Pancreas (tissue), 10 donors: ENCODE measurements around the gene SGPP1. TPM values are rescaled to one million over a fixed set of nuclear protein-coding genes. Genes with fewer than 3 reads are reported as not detected.

Experiments
- ATAC-seq, 4 donors: fragments of 200-7000 bp; cut with Tn5 transposase; one replicate each; pipeline versions ENCODE4 v1.8.0 to v1.9.1; 2020; ENCODE audit warnings: mild to moderate bottlenecking in 4 of 4, moderate library complexity in 4 of 4
- DNase-seq, 6 donors: peaks; one replicate each; pipeline ENCODE4 v3.0.0-alpha.2; 2020
- FAIRE-seq: peaks from 2 replicates; lab custom pipeline; 2012; peaks lifted over from hg19 to GRCh38; lab: Jason Lieb, UNC
- H3K27ac ChIP-seq, 4 donors: fragments of 200-600 bp; sonication (generic); 1 replicate in 3 of 4; 2 replicates in 1 of 4; pipeline versions ENCODE4 v1.5.0 to v1.8.0; 2020
- H3K27me3 ChIP-seq, 4 donors: fragments of 200-600 bp; one replicate each; pipeline ENCODE4 v1.8.0; 2021
- H3K36me3 ChIP-seq, 3 donors: fragments of 200-600 bp; sonication (generic) in 1 of 3; one replicate each; pipeline versions ENCODE4 v1.5.0 to v1.8.0; 2020 to 2021
- H3K4me1 ChIP-seq, 3 donors: fragments of 200-600 bp; one replicate each; pipeline ENCODE4 v1.8.0; 2021
- H3K4me3 ChIP-seq, 4 donors: fragments of 200-600 bp; sonication (generic) in 2 of 4; one replicate each; pipeline versions ENCODE4 v1.5.0 to v1.8.0; 2020 to 2021
- H3K9me3 ChIP-seq, 4 donors: fragments of 200-600 bp; one replicate each; pipeline ENCODE4 v1.8.0; 2021
- WGBS, 2 donors: extraction: QIAGEN DNeasy Blood & Tissue Kit; methylation state at CpG; one replicate each; pipeline ENCODE4 v1.1.7; 2013; 5-methylcytosine and 5-hydroxymethylcytosine counted together
- intact Hi-C, 3 donors: fragments of 100-400 bp; cut with DNase I; formaldehyde crosslinking; loops; one replicate each; pipeline versions ENCODE4 v1.11.1 to v1.14.2; 2022
- polyA plus RNA-seq, 2 donors: library from polyadenylated mRNA; stranded (reverse); fragments of 200-250 nt; gene quantifications; one replicate each; pipeline ENCODE4 v1.2.3, GENCODE V29; 2013
- total RNA-seq, 6 donors: library from RNA; stranded (reverse); fragmentation: NEBNext Ultra II Directional in 4 of 6; extraction: Animal tissue kit (Norgen Biotek cat#: 25700) in 4 of 6; gene quantifications; one replicate each; pipeline versions ENCODE4 v1.2.1 to v1.2.4, GENCODE V29; 2021 to 2023
- TF ChIP-seq, protein P1 (sequence below), 4 donors: fragments of 200-600 bp; sonication (generic) in 3 of 4; IDR thresholded peaks; one replicate each; pipeline versions ENCODE4 v1.5.0 to v1.8.0; 2021; ENCODE audit warnings: antibody characterized with exemption in 4 of 4
- donor health status: healthy with polysubstance abuse.
- donor health status: DM: no; HTN: no; CAD: no; lungs with moderate emphysema.
- donor health status: DM: no; HTN: no; CAD: no.
- donor health status: control.
- donor health status: control.
- donor health status: Bipolar disorder and iron deficiency.
- donor health status: DM: yes; HTN: yes; CAD: no.
- donor health status: DM: no; HTN: no; CAD: no.
- donor health status: DM: no; HTN: no; CAD: no.
- donor health status: DM: yes; HTN: yes; CAD: no.

SGPP1 gene
- total and polyA plus RNA-seq, 8 donors: 5.7 to 14.3 (median 10.9) TPM

DNA sequence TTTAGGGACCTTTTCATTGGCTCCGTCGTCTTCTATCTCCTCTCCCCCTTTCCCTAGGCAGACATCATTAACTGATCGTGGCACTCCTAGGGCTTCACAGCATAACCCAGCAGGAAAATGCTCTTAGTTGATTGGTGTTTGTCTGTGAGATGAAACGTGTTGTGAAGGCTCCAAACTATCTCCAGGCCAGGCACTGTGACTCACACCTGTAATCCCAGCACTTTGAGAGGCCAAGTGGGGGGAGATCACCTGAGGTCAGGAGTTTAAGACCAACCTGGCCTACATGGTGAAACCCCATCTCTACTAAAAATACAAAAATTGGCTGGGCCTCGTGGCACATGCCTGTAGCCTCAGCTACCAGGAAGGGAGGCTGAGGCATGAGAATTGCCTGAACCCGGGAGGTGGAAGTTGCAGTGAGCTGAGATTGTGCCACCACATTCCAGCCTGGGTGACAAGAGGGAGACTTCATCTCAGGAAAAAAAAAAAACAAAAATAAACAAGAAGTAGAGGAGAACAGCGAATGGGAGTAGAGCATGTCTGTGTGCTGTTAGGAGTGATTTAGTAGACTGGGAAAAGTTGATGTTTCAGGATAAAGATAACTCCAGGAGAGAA, 53.9 kb downstream of the SGPP1 start:
- H3K4me1 ChIP-seq: peaks cover 20 to 30% (median 22%) of the 10 kb centered on the region in 3 donors
- intact Hi-C loops: no loop called here
- WGBS, 2 donors: 64 to 71% methylated on average over 7 of the region's 7 CpGs
- DNase-seq (no peak), FAIRE-seq (no peak), ATAC-seq (no peak)
- TF ChIP-seq, protein P1, sequence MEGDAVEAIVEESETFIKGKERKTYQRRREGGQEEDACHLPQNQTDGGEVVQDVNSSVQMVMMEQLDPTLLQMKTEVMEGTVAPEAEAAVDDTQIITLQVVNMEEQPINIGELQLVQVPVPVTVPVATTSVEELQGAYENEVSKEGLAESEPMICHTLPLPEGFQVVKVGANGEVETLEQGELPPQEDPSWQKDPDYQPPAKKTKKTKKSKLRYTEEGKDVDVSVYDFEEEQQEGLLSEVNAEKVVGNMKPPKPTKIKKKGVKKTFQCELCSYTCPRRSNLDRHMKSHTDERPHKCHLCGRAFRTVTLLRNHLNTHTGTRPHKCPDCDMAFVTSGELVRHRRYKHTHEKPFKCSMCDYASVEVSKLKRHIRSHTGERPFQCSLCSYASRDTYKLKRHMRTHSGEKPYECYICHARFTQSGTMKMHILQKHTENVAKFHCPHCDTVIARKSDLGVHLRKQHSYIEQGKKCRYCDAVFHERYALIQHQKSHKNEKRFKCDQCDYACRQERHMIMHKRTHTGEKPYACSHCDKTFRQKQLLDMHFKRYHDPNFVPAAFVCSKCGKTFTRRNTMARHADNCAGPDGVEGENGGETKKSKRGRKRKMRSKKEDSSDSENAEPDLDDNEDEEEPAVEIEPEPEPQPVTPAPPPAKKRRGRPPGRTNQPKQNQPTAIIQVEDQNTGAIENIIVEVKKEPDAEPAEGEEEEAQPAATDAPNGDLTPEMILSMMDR (IDR thresholded peaks at IDR 0.05): no peak
- no peak overlapping the region for H3K27ac ChIP-seq
- no peaks in the 10 kb centered on the region for H3K36me3 ChIP-seq
- H3K4me3 ChIP-seq: no peak overlapping the region
- H3K27me3 ChIP-seq: no peaks in the 10 kb centered on the region
- H3K9me3 ChIP-seq: no peaks in the 10 kb centered on the region

GRCh38 chr14:63673255-63673654, 54.6 kb downstream of the SGPP1 start:
- no peak overlapping the region for H3K4me3 ChIP-seq
- H3K4me1 ChIP-seq: peaks cover 20 to 30% (median 22%) of the 10 kb centered on the region in 3 donors
- TF ChIP-seq, protein P1 (IDR thresholded peaks at IDR 0.05): no peak
- FAIRE-seq (no peak), DNase-seq (no peak), ATAC-seq (no peak)
- peak overlapping the region in 3 of 4 donors; percentile 17 to 64 (median 44) for H3K27ac ChIP-seq
- no peaks in the 10 kb centered on the region for H3K36me3 ChIP-seq
- no peaks in the 10 kb centered on the region for H3K9me3 ChIP-seq
- 52 to 54% methylated on average over 5 of the region's 5 CpGs for WGBS, 2 donors
- H3K27me3 ChIP-seq: no peaks in the 10 kb centered on the region
- intact Hi-C loops: no loop called here

DNA sequence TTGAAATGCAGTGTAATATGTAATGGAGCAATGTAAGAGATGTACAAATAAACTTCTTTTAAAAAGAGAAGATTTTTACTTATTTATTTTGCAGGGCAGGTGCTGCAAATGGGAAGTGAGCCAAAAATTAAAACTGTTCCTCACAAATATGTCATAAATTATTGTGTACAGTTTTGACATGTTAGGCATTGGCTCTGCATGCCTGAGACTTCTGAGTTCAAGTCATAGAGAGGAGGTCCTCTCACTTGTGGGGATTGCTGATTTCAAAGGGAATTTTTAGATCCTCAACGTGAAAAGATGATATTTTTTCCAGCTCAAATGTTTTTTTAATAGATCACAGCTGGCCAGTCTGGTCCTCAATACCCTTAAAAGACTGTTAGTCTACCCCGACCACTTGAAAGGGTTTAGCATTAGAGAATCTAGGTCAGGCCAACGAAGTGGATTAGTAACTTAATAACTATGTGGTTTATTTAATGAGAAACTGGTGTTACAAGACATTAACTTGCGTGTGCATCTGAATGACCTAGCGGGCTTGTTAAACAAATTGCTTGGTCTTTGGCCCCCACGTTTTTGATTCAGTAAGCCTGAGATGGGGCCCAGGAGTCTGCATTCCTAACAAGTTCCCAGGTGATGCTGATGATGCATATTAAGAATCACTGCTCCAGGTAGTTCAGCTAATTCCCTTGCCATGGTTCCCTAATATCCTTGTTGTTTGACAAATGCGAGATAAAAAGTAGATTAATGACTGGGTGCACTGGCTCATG, 55.3 kb downstream of the SGPP1 start:
- FAIRE-seq: no peak
- no peaks in the 10 kb centered on the region for H3K36me3 ChIP-seq

GRCh38 chr14:63671987-63672386, 55.9 kb downstream of the SGPP1 start:
- DNase-seq: no peak
- TF ChIP-seq, protein P1 (IDR thresholded peaks at IDR 0.05): no peak
- peak; percentile 51 to 78 (median 71) for ATAC-seq
- peaks cover 20 to 30% (median 22%) of the 10 kb centered on the region in 3 donors for H3K4me1 ChIP-seq
- no peak overlapping the region for H3K4me3 ChIP-seq
- WGBS, 2 donors: 11 to 21% methylated on average over 3 of the region's 3 CpGs
- H3K27ac ChIP-seq: peak overlapping the region in 2 of 4 donors; percentile 44 to 64
- H3K27me3 ChIP-seq: no peaks in the 10 kb centered on the region
- no peaks in the 10 kb centered on the region for H3K36me3 ChIP-seq
- intact Hi-C loops: no loop called here
- H3K9me3 ChIP-seq: no peaks in the 10 kb centered on the region
- no peak for FAIRE-seq

More for the DNA sequence above, 55.3 kb downstream of the SGPP1 start:
- Histone ChIP-seq H3K4me1 (peaks cover 20 to 30% (median 22%) of the 10 kb centered on the region in 3 donors), H3K27me3 (no peaks in the 10 kb centered on the region), H3K27ac (peak overlapping the region; percentile 17 to 64 (median 34)), H3K9me3 (no peaks in the 10 kb centered on the region), H3K4me3 (no peak overlapping the region)
- DNase-seq: peak in 2 of 6 donors; percentile 40 to 46
- peak; percentile 61 to 77 (median 66) for ATAC-seq
- TF ChIP-seq, protein P1 (IDR thresholded peaks at IDR 0.05): no peak
- intact Hi-C loops: no loop called here
- WGBS, 2 donors: 19 to 27% methylated on average over 7 of the region's 7 CpGs
